MCF 10A (cell line): Measurements from ENCODE around the gene IPO4. TPM values are rescaled to one million over a fixed set of nuclear protein-coding genes. Genes with fewer than 3 reads are reported as not detected.
A peak's percentile ranks its signal among the peaks of the same experiment; 100 is the strongest.

ENCODE experiments used
- Bru-seq: library from RNA; stranded (reverse); fragments of 400-500 nt; gene quantifications from one replicate; lab custom pipeline; 2021; lab: Mats Ljungman, UMichigan
- BruChase-seq, 2 experiments: library from RNA; stranded (reverse); fragments of 400-500 nt; gene quantifications; one replicate each; lab custom pipeline; 2021; lab: Mats Ljungman, UMichigan
- BruUV-seq: library from RNA; stranded (reverse); fragments of 400-500 nt; replicated peaks from 2 replicates; lab custom pipeline; 2021; lab: Mats Ljungman, UMichigan
- CTCF ChIA-PET: fragments of 300-600 bp; sonication (Branson Sonifier 250); formaldehyde crosslinking; extraction: SDS; loops from one replicate; lab custom pipeline; 2021; ENCODE audit warnings: antibody characterized with exemption, inconsistent platforms; lab: Yijun Ruan, JAX
- POLR2A ChIA-PET: fragments of 300-600, 350-650 bp; sonication (Branson Sonifier 250); formaldehyde crosslinking; extraction: SDS; loops from one replicate; lab custom pipeline; 2020; ENCODE audit warnings: antibody characterized with exemption, inconsistent platforms; lab: Yijun Ruan, JAX
- DNase-seq: peaks from one replicate; pipeline ENCODE4 v3.0.0-alpha.2; 2018; ENCODE audit not compliant: unreplicated experiment
- H3K27ac Mint-ChIP-seq: one replicate; pipeline ENCODE4 v1.8.0; 2022; ENCODE audit warnings: mild to moderate bottlenecking, low read depth, mixed read lengths; ENCODE audit not compliant: unreplicated experiment
- H3K27me3 Mint-ChIP-seq: one replicate; pipeline ENCODE4 v1.8.0; 2022; ENCODE audit warnings: mixed read lengths; ENCODE audit not compliant: insufficient read depth, unreplicated experiment
- H3K36me3 Mint-ChIP-seq: one replicate; pipeline ENCODE4 v1.8.0; 2022; ENCODE audit warnings: mild to moderate bottlenecking, moderate library complexity, mixed read lengths; ENCODE audit not compliant: insufficient read depth, unreplicated experiment
- H3K4me1 Mint-ChIP-seq: one replicate; pipeline ENCODE4 v1.8.0; 2022; ENCODE audit warnings: mixed read lengths; ENCODE audit not compliant: insufficient read depth, unreplicated experiment
- H3K4me3 Mint-ChIP-seq: one replicate; pipeline ENCODE4 v1.8.0; 2022; ENCODE audit warnings: mild to moderate bottlenecking, moderate library complexity, mixed read lengths; ENCODE audit not compliant: unreplicated experiment
- H3K9me3 Mint-ChIP-seq: one replicate; pipeline ENCODE4 v1.8.0; 2022; ENCODE audit warnings: mixed read lengths; ENCODE audit not compliant: unreplicated experiment
- intact Hi-C: fragments of 100-400 bp; cut with micrococcal nuclease; formaldehyde crosslinking; loops from 2 replicates; pipeline ENCODE4 v1.14.1; 2022
- long read RNA-seq: library from polyadenylated mRNA; stranded (forward); transcript quantifications from one replicate; pipeline ENCODE4 v2.0.0, GENCODE V29; 2022
- total RNA-seq: library from RNA; stranded (reverse); gene quantifications from 2 replicates; pipeline ENCODE4 v1.2.3, GENCODE V29; 2022
- TF ChIP-seq, protein P1 (sequence below): fragments of 200-600 bp; IDR thresholded peaks from one replicate; pipeline ENCODE4 v1.8.0; 2022; ENCODE audit warnings: antibody characterized with exemption, mild to moderate bottlenecking; ENCODE audit not compliant: unreplicated experiment

IPO4 gene
- total RNA-seq (57.2 and 100 TPM in 2 replicates), Bru-seq, nascent RNA (percentile 73 among the genes with signal in this experiment), BruChase-seq, experiment 1, labeled RNA remaining after a 6-hour chase (percentile 88 among the genes with signal in this experiment), BruChase-seq, experiment 2, labeled RNA remaining after a 2-hour chase (percentile 68 among the genes with signal in this experiment)
- long read RNA-seq, transcript IPO4-201 (30 exons, 3,646 nt): major isoform, 89 of 152 reads
- long read RNA-seq, partial matches to known transcripts: 24 of 152 reads
- long read RNA-seq, other reads (novel, unspliced or antisense): 37 of 152 reads

GRCh38 chr14:24188251-24189058 lies at the start of gene IPO4:
Gene IPO4, minus strand, starts transcription at chr14:24188816. Its CDS starts 29 bp downstream, at chr14:24188787.
- TF ChIP-seq, protein P1, sequence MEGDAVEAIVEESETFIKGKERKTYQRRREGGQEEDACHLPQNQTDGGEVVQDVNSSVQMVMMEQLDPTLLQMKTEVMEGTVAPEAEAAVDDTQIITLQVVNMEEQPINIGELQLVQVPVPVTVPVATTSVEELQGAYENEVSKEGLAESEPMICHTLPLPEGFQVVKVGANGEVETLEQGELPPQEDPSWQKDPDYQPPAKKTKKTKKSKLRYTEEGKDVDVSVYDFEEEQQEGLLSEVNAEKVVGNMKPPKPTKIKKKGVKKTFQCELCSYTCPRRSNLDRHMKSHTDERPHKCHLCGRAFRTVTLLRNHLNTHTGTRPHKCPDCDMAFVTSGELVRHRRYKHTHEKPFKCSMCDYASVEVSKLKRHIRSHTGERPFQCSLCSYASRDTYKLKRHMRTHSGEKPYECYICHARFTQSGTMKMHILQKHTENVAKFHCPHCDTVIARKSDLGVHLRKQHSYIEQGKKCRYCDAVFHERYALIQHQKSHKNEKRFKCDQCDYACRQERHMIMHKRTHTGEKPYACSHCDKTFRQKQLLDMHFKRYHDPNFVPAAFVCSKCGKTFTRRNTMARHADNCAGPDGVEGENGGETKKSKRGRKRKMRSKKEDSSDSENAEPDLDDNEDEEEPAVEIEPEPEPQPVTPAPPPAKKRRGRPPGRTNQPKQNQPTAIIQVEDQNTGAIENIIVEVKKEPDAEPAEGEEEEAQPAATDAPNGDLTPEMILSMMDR: no peak
- intact Hi-C loops: loop anchor here (2.0 kb wide), 1 partner anchor 24 kb away; the partner anchor contains the start of gene CHMP4A
- Mint-ChIP-seq H3K9me3 (no peaks in the 10 kb centered on the region), H3K27ac (peak within 1 kb of the TSS; percentile 84), H3K27me3 (no peaks in the 10 kb centered on the region), H3K4me3 (peak within 1 kb of the TSS; percentile 81), H3K36me3 (peaks cover 60% of the 10 kb centered on the region), H3K4me1 (peaks cover 12% of the 10 kb centered on the region)
- BruUV-seq: TSS peak; percentile 56
- DNase-seq: peak; percentile 97
- ChIA-PET CTCF (interaction anchor here (0.6 to 7.0 kb wide), 8 partner anchors 9 to 122 kb away, joined by 3 to 51 read pairs (median 3); partner anchors contain the start of genes IRF9, LTB4R2 and REC8), POLR2A (interaction anchor here (0.6 to 4.0 kb wide), 22 partner anchors 9 to 867 kb away, joined by 3 to 27 read pairs (median 4); partner anchors contain the start of genes CHMP4A, CIDEB, DCAF11 and EMC9)

GRCh38 chr14:24238123-24238522 lies 49.5 kb upstream of the IPO4 start:
- Mint-ChIP-seq H3K9me3 (no peaks in the 10 kb centered on the region), H3K36me3 (peaks cover 68% of the 10 kb centered on the region), H3K4me1 (peaks cover 42% of the 10 kb centered on the region), H3K27me3 (no peaks in the 10 kb centered on the region), H3K27ac (no peak overlapping the region), H3K4me3 (no peak overlapping the region)
- POLR2A ChIA-PET: interaction anchor here (0.7 to 3.1 kb wide), 17 partner anchors 10 to 146 kb away, joined by 3 to 11 read pairs (median 4); partner anchors contain the start of genes CHMP4A, CIDEB, DHRS1 and EMC9
- BruUV-seq: no TSS peak
- TF ChIP-seq, protein P1: no peak
- intact Hi-C loops: no loop called here
- peak; percentile 33 for DNase-seq
- CTCF ChIA-PET: interaction anchor here (0.6 to 17.7 kb wide), 7 partner anchors 9 to 141 kb away, joined by 3 to 457 read pairs (median 6); partner anchors contain the start of genes CIDEB, DHRS1, LTB4R2 and NOP9

DNA sequence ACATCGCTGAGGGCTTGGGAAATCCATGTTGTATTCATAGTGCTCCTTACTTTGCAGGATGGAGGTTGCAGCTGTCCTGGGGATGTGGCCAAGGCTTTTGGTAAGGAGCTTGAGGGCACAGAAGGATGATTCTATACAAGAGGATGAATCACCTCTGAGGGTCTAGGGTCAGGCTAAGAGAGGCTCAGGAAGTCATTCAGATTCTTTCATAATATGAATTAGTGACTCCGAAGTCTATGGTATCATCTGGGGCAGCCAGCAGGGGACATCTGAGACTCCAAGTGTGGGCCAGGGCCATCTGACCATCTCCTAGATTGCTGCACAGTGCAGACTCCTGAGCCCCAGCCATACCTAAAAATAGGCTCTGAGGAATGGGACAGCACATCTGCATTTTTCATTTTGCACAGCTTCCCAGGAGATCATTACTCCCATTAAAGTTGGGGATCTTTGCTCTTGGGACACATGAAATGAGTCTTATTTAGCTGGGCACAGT lies 48.9 kb upstream of the IPO4 start:
- Mint-ChIP-seq H3K4me3 (no peak overlapping the region), H3K4me1 (peaks cover 42% of the 10 kb centered on the region), H3K9me3 (no peaks in the 10 kb centered on the region), H3K27me3 (no peaks in the 10 kb centered on the region), H3K36me3 (peaks cover 62% of the 10 kb centered on the region), H3K27ac (no peak overlapping the region)
- ChIA-PET POLR2A (interaction anchor here (0.7 to 3.1 kb wide), 15 partner anchors 10 to 145 kb away, joined by 3 to 11 read pairs (median 4); partner anchors contain the start of genes CHMP4A, CIDEB, DHRS1 and NOP9), CTCF (interaction anchor here (0.6 to 17.7 kb wide), 9 partner anchors 9 to 198 kb away, joined by 3 to 457 read pairs (median 5); partner anchors contain the start of genes CIDEB, DHRS1, LTB4R2 and NOP9)
- TF ChIP-seq, protein P1: no peak
- BruUV-seq: no TSS peak
- intact Hi-C loops: no loop called here
- no peak for DNase-seq
